Femur (tissue), 1 donor: ENCODE data around the gene VTI1B.
A peak's percentile ranks its signal among the peaks of the same experiment; 100 is the strongest.
"Not testable (repeated sequence)": the region's sequence is repeated elsewhere in the genome, so short reads cannot be mapped to it uniquely, and the experiment has no call there.

Experiments used
- DNase-seq: peaks from one replicate; pipeline ENCODE4 v3.0.0-alpha.2; 2017

The VTI1B gene

GRCh38 chr14:67626131-67626530 lies 48.3 kb downstream of the VTI1B start:
- not testable (repeated sequence) for DNase-seq

- no peak for DNase-seq
Measured at GRCh38 chr14:67623114-67623513, 51.3 kb downstream of the VTI1B start.

GRCh38 chr14:67622675-67623074 lies 51.8 kb downstream of the VTI1B start:
- peak; percentile 50 for DNase-seq

GRCh38 chr14:67620217-67620785 lies 54.1 kb downstream of the VTI1B start:
- peak; percentile 25 for DNase-seq

- peak; percentile 94 for DNase-seq
Measured at GRCh38 chr14:67619446-67620216, 54.8 kb downstream of the VTI1B start, which contains the start of gene ARG2. Gene ARG2, plus strand, starts transcription at chr14:67619920. Its CDS starts 58 bp downstream, at chr14:67619978.

- DNase-seq = peak; percentile 25
Measured at GRCh38 chr14:67618617-67619063, 55.8 kb downstream of the VTI1B start.

- no peak for DNase-seq
Measured at GRCh38 chr14:67610491-67610890, 63.9 kb downstream of the VTI1B start.

GRCh38 chr14:67609642-67610310 lies 64.7 kb downstream of the VTI1B start:
- no peak for DNase-seq

GRCh38 chr14:67607646-67608045 lies 66.8 kb downstream of the VTI1B start:
- no peak for DNase-seq

GRCh38 chr14:67602995-67603545 lies 71.4 kb downstream of the VTI1B start:
- no peak for DNase-seq

GRCh38 chr14:67602076-67602475 lies 72.4 kb downstream of the VTI1B start:
- DNase-seq = no peak

GRCh38 chr14:67600562-67600974 lies 73.9 kb downstream of the VTI1B start:
- DNase-seq = not testable (repeated sequence)

GRCh38 chr14:67599698-67600561 lies 74.5 kb downstream of the VTI1B start, which contains the start of gene PIGH:
Gene PIGH, minus strand, starts transcription at chr14:67600268. Its CDS starts 65 bp downstream, at chr14:67600203.
- DNase-seq = peak; percentile 94
